Esophagus muscularis mucosa (tissue), 4 donors: ENCODE measurements around the gene RNU6-1. TPM values are rescaled to one million over a fixed set of nuclear protein-coding genes. Genes with fewer than 3 reads are reported as not detected.

Experiments used
- DNase-seq: peaks from one replicate; pipeline ENCODE4 v3.0.0-alpha.2; 2017; ENCODE audit errors: extremely low spot score
- H3K27ac ChIP-seq, 4 donors: fragments of 200-600 bp; sonication (generic); replicated peaks in 1 of 4; 1 replicate in 3 of 4; 2 replicates in 1 of 4; pipeline ENCODE4 v1.5.1; 2016 to 2019; ENCODE audit warnings: mild to moderate bottlenecking in 1 of 4
- H3K27me3 ChIP-seq, 4 donors: fragments of 200-600 bp; sonication (generic); one replicate each; pipeline versions ENCODE4 v1.5.1 to v1.6.0; 2016 to 2019
- H3K36me3 ChIP-seq, 4 donors: fragments of 200-600 bp; sonication (generic); one replicate each; pipeline ENCODE4 v1.5.1; 2016 to 2019
- H3K4me1 ChIP-seq, 4 donors: fragments of 200-600 bp; sonication (generic); one replicate each; pipeline ENCODE4 v1.5.1; 2016 to 2019
- H3K4me3 ChIP-seq, 4 donors: fragments of 200-600 bp; sonication (generic); 1 replicate in 2 of 4; 2 replicates in 2 of 4; pipeline ENCODE4 v1.5.1; 2016 to 2019; ENCODE audit warnings: mild to moderate bottlenecking in 4 of 4, moderate library complexity in 1 of 4
- H3K9me3 ChIP-seq, 4 donors: fragments of 200-600 bp; sonication (generic); 1 replicate in 3 of 4; 2 replicates in 1 of 4; pipeline ENCODE4 v1.5.1; 2016 to 2019
- EP300 ChIP-seq: sonication (generic); formaldehyde crosslinking; IDR thresholded peaks from one replicate; pipeline ENCODE4 v1.6.1; 2017; ENCODE audit warnings: antibody characterized with exemption
- POLR2A ChIP-seq: fragments of 450-650 bp; IDR thresholded peaks from one replicate; pipeline ENCODE4 v1.6.1; 2017; ENCODE audit warnings: antibody characterized with exemption, moderate library complexity, mild to moderate bottlenecking, low read depth
- POLR2AphosphoS5 ChIP-seq, 2 donors: sonication (generic); formaldehyde crosslinking; IDR thresholded peaks; one replicate each; pipeline ENCODE4 v1.6.1; 2017; ENCODE audit warnings: antibody characterized with exemption in 2 of 2
- WGBS: methylation state at CpG from one replicate; pipeline ENCODE4 v1.1.5; 2018; 5-methylcytosine and 5-hydroxymethylcytosine counted together
- intact Hi-C: fragments of 100-400 bp; cut with DNase I; formaldehyde crosslinking; loops from one replicate; pipeline ENCODE4 v1.15.1; 2023
- total RNA-seq, 4 donors: library from RNA; depleted of rRNA; stranded (reverse); fragments of >200 nt; gene quantifications; one replicate each; pipeline versions ENCODE4 v1.1.0 to v1.2.1, GENCODE V29; 2016
- TF ChIP-seq, protein P1 (sequence below), 3 experiments: fragments of 200-600 bp in 2 of 3; fragments of 450-650 bp in 1 of 3; sonication (generic) in 2 of 3; IDR thresholded peaks; one replicate each; pipeline ENCODE4 v1.5.1; 2017 to 2019; ENCODE audit warnings: antibody characterized with exemption in 3 of 3, mild to moderate bottlenecking in 2 of 3, moderate library complexity in 1 of 3

RNU6-1 gene
- total RNA-seq, 4 donors from 2014 or later = not detected

DNA sequence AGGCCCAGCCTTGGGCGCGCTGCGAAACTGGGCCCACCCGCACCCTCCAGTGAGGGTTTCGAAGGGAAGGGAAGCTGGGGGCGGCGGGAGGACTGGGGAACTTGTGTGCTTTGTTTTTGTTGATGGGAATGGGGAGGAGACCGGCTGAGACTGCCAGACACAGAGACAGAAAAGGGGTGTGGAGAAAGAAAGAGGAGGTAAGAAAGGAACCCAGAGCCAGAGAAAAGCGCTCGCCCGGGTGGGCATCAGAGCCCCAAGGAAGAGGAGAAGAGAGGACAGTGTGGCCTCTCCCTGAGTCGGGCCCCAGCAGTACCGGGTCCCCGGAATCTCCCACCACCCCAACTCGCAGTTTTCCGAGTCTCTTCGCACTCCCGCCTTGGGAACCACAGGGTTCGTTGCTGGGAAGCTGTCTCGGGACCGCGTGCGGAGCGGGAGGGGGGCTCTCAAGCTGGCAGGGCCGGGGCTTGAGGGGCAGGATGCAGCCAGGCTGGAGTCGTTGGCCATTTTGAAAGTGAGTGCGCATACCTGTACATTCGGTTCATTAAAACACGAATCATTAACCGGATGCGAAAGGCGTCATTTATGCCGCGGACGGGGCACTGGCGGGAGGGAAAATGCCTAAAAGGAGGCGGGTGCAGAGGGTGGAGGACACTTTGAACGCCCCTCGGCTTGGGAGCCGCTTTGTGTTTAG lies 11.4 kb downstream of the RNU6-1 start:
- Histone ChIP-seq H3K4me3 (peak overlapping the region; percentile 20 to 35 (median 29)), H3K9me3 (no peaks in the 10 kb centered on the region), H3K4me1 (peaks cover 58 to 80% (median 78%) of the 10 kb centered on the region in 4 donors), H3K36me3 (no peaks in the 10 kb centered on the region), H3K27ac (no peak overlapping the region), H3K27me3 (peaks cover 17 to 100% (median 98%) of the 10 kb centered on the region in 4 donors)
- 8% methylated on average over 31 of the region's 40 CpGs for WGBS
- no peak for DNase-seq
- intact Hi-C loops = no loop called here
- TF ChIP-seq, protein P1, sequence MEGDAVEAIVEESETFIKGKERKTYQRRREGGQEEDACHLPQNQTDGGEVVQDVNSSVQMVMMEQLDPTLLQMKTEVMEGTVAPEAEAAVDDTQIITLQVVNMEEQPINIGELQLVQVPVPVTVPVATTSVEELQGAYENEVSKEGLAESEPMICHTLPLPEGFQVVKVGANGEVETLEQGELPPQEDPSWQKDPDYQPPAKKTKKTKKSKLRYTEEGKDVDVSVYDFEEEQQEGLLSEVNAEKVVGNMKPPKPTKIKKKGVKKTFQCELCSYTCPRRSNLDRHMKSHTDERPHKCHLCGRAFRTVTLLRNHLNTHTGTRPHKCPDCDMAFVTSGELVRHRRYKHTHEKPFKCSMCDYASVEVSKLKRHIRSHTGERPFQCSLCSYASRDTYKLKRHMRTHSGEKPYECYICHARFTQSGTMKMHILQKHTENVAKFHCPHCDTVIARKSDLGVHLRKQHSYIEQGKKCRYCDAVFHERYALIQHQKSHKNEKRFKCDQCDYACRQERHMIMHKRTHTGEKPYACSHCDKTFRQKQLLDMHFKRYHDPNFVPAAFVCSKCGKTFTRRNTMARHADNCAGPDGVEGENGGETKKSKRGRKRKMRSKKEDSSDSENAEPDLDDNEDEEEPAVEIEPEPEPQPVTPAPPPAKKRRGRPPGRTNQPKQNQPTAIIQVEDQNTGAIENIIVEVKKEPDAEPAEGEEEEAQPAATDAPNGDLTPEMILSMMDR (IDR thresholded peaks at IDR 0.05) = no peak
- TF ChIP-seq POLR2A (no peak), POLR2AphosphoS5 (IDR thresholded peaks at IDR 0.05) (no peak), EP300 (no peak)

DNA sequence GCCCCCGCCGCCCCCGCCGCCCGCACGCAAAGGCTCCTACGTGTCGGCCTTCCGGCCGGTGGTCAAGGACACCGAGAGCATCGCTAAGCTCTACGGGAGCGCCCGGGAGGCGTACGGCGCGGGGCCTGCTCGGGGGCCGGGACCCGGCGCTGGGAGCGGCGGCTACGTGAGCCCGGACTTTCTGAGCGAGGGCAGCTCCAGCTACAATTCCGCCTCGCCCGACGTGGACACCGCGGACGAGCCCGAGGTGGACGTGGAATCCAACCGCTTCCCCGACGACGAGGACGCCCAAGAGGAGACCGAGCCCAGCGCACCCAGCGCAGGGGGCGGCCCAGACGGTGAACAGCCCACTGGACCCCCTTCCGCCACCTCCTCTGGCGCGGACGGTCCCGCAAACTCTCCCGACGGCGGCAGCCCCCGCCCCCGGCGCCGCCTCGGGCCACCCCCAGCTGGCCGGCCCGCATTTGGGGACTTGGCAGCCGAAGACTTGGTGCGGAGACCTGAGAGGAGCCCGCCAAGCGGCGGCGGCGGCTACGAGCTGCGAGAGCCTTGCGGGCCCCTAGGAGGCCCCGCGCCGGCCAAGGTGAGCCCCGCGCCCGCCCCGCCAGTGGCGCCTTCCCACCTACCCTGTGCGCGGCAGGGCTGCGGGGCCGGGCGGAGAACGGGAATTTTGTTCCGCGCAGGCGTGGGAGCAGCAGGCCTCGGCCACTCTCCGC lies 12.1 kb downstream of the RNU6-1 start:
- 7% methylated on average over 5 of the region's 91 CpGs for WGBS
- intact Hi-C loops = no loop called here
- no peak for DNase-seq
- H3K4me3 ChIP-seq = peak overlapping the region; percentile 20 to 35 (median 29)
- H3K4me1 ChIP-seq = peaks cover 53 to 80% (median 78%) of the 10 kb centered on the region in 4 donors
- peaks cover 15 to 100% (median 96%) of the 10 kb centered on the region in 4 donors for H3K27me3 ChIP-seq
- no peak overlapping the region for H3K27ac ChIP-seq
- no peaks in the 10 kb centered on the region for H3K36me3 ChIP-seq
- TF ChIP-seq POLR2AphosphoS5 (IDR thresholded peaks at IDR 0.05) (no peak), POLR2A (no peak), EP300 (no peak)
- TF ChIP-seq, protein P1 (IDR thresholded peaks at IDR 0.05) = no peak
- H3K9me3 ChIP-seq = no peaks in the 10 kb centered on the region

DNA sequence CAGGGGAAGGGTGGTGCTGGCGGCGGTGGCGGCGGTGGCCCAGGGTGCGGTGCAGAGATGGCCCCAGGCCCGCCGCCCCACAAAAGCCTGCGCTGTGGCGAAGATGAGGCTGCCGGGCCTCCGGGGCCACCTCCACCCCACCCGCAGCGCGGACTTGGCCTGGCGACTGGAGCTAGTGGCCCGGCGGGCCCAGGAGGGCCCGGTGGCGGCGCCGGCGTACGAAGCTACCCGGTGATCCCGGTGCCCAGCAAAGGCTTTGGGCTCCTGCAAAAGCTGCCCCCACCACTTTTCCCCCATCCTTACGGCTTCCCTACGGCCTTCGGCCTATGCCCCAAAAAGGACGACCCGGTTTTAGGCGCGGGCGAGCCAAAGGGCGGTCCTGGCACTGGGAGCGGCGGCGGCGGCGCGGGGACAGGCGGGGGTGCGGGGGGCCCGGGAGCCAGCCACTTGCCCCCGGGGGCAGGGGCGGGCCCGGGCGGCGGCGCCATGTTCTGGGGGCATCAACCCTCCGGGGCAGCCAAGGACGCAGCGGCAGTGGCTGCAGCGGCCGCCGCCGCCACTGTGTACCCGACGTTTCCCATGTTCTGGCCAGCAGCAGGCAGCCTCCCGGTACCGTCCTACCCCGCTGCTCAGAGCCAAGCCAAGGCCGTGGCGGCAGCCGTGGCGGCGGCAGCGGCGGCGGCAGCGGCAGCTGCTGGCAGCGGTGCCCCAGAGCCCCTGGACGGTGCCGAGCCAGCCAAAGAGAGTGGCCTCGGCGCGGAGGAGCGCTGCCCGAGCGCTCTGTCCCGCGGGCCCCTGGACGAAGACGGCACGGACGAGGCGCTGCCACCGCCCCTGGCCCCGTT lies 12.9 kb downstream of the RNU6-1 start:
- intact Hi-C loops = no loop called here
- H3K4me1 ChIP-seq = peaks cover 49 to 81% (median 79%) of the 10 kb centered on the region in 4 donors
- no peak overlapping the region for H3K27ac ChIP-seq
- WGBS = 5% methylated on average over 4 of the region's 88 CpGs
- peaks cover 7 to 100% (median 97%) of the 10 kb centered on the region in 4 donors for H3K27me3 ChIP-seq
- peak overlapping the region in 3 of 4 donors; percentile 1 to 35 (median 26) for H3K4me3 ChIP-seq
- TF ChIP-seq POLR2AphosphoS5 (IDR thresholded peaks at IDR 0.05) = no peak
- H3K9me3 ChIP-seq = no peaks in the 10 kb centered on the region
- no peak for DNase-seq
- no peaks in the 10 kb centered on the region for H3K36me3 ChIP-seq

DNA sequence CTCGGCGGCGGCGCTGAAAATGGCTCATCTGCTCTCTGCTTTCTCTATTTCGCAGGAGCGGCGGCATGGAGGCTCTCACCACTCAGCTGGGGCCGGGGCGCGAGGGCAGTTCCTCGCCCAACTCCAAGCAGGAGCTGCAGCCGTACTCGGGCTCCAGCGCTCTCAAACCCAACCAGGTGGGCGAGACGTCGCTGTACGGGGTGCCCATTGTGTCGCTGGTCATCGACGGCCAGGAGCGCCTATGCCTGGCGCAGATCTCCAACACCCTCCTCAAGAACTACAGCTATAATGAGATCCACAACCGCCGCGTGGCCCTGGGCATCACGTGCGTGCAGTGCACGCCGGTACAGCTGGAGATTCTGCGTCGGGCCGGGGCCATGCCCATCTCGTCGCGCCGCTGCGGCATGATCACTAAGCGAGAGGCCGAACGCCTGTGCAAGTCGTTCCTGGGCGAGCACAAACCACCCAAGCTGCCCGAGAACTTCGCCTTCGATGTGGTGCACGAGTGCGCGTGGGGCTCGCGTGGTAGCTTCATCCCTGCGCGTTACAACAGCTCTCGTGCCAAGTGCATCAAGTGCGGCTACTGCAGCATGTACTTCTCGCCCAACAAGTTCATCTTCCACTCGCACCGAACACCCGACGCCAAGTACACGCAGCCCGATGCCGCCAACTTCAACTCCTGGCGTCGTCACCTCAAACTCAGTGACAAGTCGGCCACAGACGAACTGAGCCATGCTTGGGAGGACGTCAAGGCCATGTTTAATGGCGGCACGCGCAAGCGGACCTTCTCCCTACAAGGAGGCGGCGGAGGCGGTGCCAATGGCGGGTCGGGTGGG lies 13.7 kb downstream of the RNU6-1 start:
- H3K9me3 ChIP-seq = no peaks in the 10 kb centered on the region
- 3% methylated on average over 14 of the region's 77 CpGs for WGBS
- no peak overlapping the region for H3K27ac ChIP-seq
- H3K27me3 ChIP-seq = peaks cover 10 to 100% (median 97%) of the 10 kb centered on the region in 4 donors
- H3K36me3 ChIP-seq = no peaks in the 10 kb centered on the region
- no peak for DNase-seq
- no peak for TF ChIP-seq EP300
- H3K4me1 ChIP-seq = peaks cover 49 to 89% (median 81%) of the 10 kb centered on the region in 4 donors
- intact Hi-C loops = no loop called here
- H3K4me3 ChIP-seq = peak overlapping the region; percentile 2 to 30 (median 28)
